OCI-LY7 (cell line): ENCODE data around the gene MAGOH.

Experiments
- EZH2phosphoT487 ChIP-seq: fragments of 200-600 bp; sonication (generic); IDR thresholded peaks from 2 replicates; pipeline ENCODE4 v1.6.1; 2018; ENCODE audit warnings: low read depth, borderline replicate concordance, mild to moderate bottlenecking, mixed run types, antibody characterized with exemption, low read length, moderate library complexity, mixed read lengths
- TF ChIP-seq, protein P1 (sequence below): fragments of 200-600 bp; sonication (generic); conservative IDR thresholded peaks from 2 replicates; pipeline ENCODE4 v1.5.1; 2014; ENCODE audit warnings: mild to moderate bottlenecking, antibody characterized with exemption, low read length, moderate library complexity, mixed read lengths

DNA sequence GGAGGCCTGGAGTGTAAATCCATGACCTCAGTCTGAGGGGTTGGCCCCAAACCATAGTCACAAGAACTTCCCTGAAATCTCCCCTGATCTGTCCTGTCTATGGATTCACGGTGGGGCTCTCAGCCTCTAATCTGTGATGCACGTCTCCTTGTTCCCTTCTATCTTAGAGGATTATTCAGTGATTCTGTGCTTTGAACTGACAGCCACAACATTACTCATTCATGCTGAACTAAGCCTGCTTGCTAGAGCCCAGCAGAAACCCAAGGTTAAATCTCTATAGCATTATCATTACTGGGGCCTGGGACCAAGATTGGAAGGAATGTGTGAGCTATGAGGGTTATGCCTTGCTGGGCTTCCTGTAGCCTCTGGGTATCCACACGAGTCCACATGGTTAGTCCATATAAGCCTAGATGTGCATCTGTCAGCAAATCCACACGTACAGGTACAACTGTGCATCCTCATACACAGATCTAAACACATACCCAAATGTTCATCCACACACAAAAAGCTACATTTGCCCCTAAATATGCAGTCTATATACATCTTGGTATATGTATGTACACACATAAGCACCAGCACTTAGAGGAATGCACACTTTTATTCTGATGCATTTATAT, 22.4 kb upstream of the MAGOH start:
- TF ChIP-seq, protein P1, sequence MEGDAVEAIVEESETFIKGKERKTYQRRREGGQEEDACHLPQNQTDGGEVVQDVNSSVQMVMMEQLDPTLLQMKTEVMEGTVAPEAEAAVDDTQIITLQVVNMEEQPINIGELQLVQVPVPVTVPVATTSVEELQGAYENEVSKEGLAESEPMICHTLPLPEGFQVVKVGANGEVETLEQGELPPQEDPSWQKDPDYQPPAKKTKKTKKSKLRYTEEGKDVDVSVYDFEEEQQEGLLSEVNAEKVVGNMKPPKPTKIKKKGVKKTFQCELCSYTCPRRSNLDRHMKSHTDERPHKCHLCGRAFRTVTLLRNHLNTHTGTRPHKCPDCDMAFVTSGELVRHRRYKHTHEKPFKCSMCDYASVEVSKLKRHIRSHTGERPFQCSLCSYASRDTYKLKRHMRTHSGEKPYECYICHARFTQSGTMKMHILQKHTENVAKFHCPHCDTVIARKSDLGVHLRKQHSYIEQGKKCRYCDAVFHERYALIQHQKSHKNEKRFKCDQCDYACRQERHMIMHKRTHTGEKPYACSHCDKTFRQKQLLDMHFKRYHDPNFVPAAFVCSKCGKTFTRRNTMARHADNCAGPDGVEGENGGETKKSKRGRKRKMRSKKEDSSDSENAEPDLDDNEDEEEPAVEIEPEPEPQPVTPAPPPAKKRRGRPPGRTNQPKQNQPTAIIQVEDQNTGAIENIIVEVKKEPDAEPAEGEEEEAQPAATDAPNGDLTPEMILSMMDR: no peak
- no peak for TF ChIP-seq EZH2phosphoT487
